Cardiac muscle cell (in vitro differentiated cells and primary cell): ENCODE results near the gene RETREG1. TPM values are rescaled to one million over a fixed set of nuclear protein-coding genes. Genes with fewer than 3 reads are reported as not detected.
A peak's percentile ranks its signal among the peaks of the same experiment; 100 is the strongest.
"Not testable (repeated sequence)": the region's sequence is repeated elsewhere in the genome, so short reads cannot be mapped to it uniquely, and the experiment has no call there.

ENCODE experiments used
- DNase-seq, 2 donors: peaks; one replicate each; pipeline versions ENCODE4 v3.0.0 to v3.0.0-alpha.2; 2010 to 2017; ENCODE audit warnings: low read depth in 1 of 2, low spot score in 1 of 2
- H3K27ac ChIP-seq: fragments of 200-600 bp; sonication (generic); 2 replicates; pipeline ENCODE4 v1.5.1; 2016
- H3K27me3 ChIP-seq: fragments of 200-600 bp; sonication (generic); 2 replicates; pipeline ENCODE4 v1.6.0; 2016; ENCODE audit warnings: control low read depth
- H3K36me3 ChIP-seq: fragments of 200-600 bp; sonication (generic); 2 replicates; pipeline ENCODE4 v1.5.1; 2016; ENCODE audit warnings: control low read depth
- H3K4me1 ChIP-seq: fragments of 200-600 bp; sonication (generic); 2 replicates; pipeline ENCODE4 v1.8.1; 2017; ENCODE audit warnings: low read depth, mild to moderate bottlenecking, mixed run types
- H3K4me3 ChIP-seq: fragments of 200-600 bp; sonication (generic); 2 replicates; pipeline ENCODE4 v1.5.1; 2016; ENCODE audit warnings: mild to moderate bottlenecking
- H3K9me3 ChIP-seq: fragments of 200-600 bp; sonication (generic); 2 replicates; pipeline ENCODE4 v1.5.1; 2017; ENCODE audit warnings: low read depth, mild to moderate bottlenecking, control low read depth
- CTCF ChIP-seq: IDR thresholded peaks from 2 replicates; pipeline ENCODE4 v1.5.1; 2012; ENCODE audit warnings: low read depth, mild to moderate bottlenecking, low read length
- polyA plus RNA-seq: library from polyadenylated mRNA; unstranded; fragments of >200 nt; fragmentation: Nextera tagmentation; extraction: Ambion mirVana; gene quantifications from 2 replicates; pipeline ENCODE4 v1.2.1, GENCODE V29; 2016
- total RNA-seq: library from RNA; depleted of rRNA; stranded (reverse); fragments of >200 nt; gene quantifications from 2 replicates; pipeline ENCODE4 v1.2.3, GENCODE V29; 2016

The RETREG1 gene
- total and polyA plus RNA-seq, 2 experiments from 2014 or later = 14.0 to 39.2 TPM

DNA sequence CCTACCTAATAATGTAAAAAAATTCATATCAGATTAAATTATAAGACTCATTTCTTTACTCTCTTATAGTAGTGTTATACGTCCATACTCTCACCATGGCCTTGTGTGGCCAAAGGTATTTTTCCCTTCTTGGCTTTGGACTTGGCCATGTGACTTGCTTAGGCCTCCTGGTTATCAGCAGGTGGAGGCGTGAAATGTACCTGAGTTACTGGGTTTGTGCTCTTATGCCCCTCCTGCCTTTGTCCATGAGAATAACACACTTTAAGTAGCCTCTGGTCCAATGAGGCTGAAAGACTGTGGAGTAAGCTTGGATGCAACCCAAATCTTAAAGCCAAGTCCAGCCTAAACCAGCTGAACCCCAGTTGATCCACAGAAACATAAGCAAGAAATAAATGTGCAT is 68.7 kb downstream of the RETREG1 start:
- no peak for DNase-seq
- Histone ChIP-seq H3K27ac (no peak overlapping the region), H3K4me3 (no peak overlapping the region), H3K9me3 (no peaks in the 10 kb centered on the region), H3K36me3 (no peaks in the 10 kb centered on the region), H3K4me1 (peaks cover 12% of the 10 kb centered on the region), H3K27me3 (no peaks in the 10 kb centered on the region)
- no peak for TF ChIP-seq CTCF

DNA sequence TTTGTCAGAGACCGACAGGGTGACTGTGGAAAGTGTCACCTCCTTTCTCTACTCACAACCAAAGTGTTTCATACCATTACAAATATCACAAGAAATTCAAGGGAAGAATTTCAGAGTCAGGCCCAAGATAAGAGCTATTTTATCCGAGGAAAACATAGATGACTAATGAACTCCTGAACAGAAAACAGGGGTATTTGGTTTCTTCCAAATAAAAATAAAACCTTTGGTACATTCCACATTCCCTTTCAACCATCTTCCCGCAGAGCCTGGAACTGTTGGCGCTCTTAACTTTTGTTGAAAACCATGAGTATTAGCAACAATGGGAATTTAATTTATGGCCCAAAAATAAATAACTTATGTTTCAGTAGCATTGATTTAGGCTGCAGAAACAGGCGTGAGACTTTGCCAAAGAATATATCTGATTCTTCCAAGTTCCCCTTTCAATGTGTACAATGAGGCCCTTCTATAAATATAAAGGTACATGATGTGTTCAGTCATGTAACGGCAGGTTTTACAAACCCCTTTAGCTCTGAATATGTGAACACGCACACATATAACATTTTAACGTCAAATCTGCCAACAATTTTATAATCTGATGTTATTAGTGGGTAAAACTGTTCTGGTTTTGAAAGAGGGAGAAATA is 69.5 kb downstream of the RETREG1 start:
- H3K9me3 ChIP-seq = no peaks in the 10 kb centered on the region
- no peak for TF ChIP-seq CTCF
- no peaks in the 10 kb centered on the region for H3K27me3 ChIP-seq
- peak in 1 of 2 donors; percentile 12 for DNase-seq
- peak overlapping the region; percentile 42 for H3K27ac ChIP-seq
- H3K36me3 ChIP-seq = no peaks in the 10 kb centered on the region
- no peak overlapping the region for H3K4me3 ChIP-seq
- peaks cover 9% of the 10 kb centered on the region for H3K4me1 ChIP-seq

DNA sequence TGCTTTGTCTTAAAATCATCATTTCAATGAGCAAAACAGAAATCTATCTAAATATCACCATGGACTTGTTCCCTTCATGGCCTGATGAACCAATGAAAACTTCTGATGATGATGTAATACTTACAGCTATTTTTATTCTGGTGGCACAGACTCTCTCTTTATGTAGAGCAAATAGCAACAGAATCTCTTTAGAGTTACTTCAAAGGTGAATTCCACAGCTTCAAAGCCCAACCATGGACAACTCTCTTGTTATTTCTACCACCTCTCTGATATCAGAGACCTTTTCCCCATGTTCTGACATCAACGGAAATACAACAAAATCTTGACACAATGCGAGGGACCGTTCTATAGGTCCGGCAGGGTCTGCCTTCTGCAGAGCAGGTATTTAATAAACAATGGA is 70.1 kb downstream of the RETREG1 start:
- no peak for TF ChIP-seq CTCF
- Histone ChIP-seq H3K36me3 (no peaks in the 10 kb centered on the region), H3K27ac (peak overlapping the region; percentile 42), H3K27me3 (no peaks in the 10 kb centered on the region), H3K9me3 (no peaks in the 10 kb centered on the region), H3K4me3 (no peak overlapping the region), H3K4me1 (peaks cover 8% of the 10 kb centered on the region)
- no peak for DNase-seq

DNA sequence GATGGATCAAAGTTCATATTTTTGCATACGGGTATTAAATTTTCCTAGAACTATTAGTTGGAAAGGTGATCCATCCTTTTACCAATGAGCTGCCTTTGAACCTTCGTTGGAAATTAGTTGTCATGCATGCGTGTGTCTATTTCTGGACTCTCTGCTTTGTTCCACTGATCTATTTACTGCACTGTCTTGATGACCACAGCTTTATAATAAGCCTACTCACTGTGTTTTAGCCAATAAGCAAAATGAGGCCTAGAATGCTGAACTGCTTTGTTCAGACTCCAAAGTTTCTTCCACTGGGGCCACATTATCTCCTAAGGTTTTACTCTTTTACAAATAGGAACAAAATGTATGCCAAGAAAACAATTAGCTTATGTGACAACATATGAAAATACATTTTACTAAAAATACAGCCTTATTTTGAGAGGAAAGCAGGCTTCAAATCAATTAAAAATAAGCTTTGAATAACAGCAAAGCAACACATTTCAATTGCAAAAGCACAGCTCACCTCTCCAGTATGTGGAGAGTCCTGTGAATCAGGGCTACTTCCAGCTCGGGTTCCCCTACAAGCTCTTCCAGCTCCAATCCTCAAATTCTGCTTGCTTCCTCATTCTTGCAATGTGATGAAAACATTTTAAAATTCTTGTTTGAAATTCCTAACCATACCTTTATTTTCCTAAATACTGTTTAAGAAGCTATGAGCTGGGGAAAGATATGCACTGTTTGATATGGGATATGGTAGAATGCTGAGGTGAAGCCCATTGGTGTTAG is 72.0 kb downstream of the RETREG1 start:
- peaks cover 8% of the 10 kb centered on the region for H3K4me1 ChIP-seq
- no peak overlapping the region for H3K4me3 ChIP-seq
- no peak for DNase-seq
- H3K27me3 ChIP-seq = no peaks in the 10 kb centered on the region
- TF ChIP-seq CTCF = no peak
- H3K9me3 ChIP-seq = no peaks in the 10 kb centered on the region
- H3K36me3 ChIP-seq = no peaks in the 10 kb centered on the region
- H3K27ac ChIP-seq = no peak overlapping the region

DNA sequence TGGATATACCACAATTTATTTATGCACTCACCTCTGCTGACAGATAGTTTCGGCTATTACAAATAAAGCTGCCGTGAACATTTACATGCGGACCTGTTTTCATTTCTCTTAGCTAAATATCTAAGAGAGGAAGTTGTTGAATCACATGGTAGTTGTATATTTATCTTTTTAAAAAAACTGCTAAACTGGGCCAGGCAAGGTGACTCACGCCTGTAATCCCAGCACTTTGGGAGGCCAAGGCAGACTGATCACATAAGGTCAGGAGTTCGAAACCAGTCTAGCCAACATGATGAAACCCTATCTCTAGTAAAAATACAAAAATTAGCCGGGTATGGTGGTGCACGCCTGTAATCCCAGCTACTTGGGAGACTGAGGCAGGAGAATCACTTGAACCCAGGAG is 73.6 kb downstream of the RETREG1 start:
- H3K36me3 ChIP-seq, H3K4me3 ChIP-seq, H3K27ac ChIP-seq, H3K9me3 ChIP-seq, H3K27me3 ChIP-seq, H3K4me1 ChIP-seq: not testable (repeated sequence)
- DNase-seq = peak in 1 of 2 donors; percentile 19

DNA sequence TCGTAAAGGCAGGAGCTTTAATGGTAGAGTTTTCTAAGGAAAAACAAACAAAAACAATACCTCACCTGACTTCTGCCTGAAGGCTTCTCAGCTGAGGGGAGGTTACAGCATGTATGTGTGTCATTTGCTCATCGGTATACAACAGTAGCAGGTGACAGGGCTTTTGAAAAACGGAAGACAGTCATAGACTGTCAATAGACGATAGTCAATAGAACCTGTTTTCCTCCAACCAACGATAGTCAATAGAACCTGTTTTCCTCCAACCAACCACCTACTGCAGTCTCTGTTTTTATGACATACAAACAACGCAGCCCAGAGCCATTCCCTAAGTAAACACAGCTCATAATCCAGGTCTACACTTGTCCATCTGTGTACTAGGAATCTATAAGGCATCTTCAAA is 74.6 kb downstream of the RETREG1 start:
- H3K9me3 ChIP-seq = no peaks in the 10 kb centered on the region
- no peaks in the 10 kb centered on the region for H3K36me3 ChIP-seq
- peaks cover 8% of the 10 kb centered on the region for H3K4me1 ChIP-seq
- H3K4me3 ChIP-seq = no peak overlapping the region
- H3K27ac ChIP-seq = no peak overlapping the region
- no peaks in the 10 kb centered on the region for H3K27me3 ChIP-seq
- no peak for DNase-seq
- no peak for TF ChIP-seq CTCF

- H3K4me3 ChIP-seq, H3K9me3 ChIP-seq, DNase-seq, H3K27ac ChIP-seq, H3K4me1 ChIP-seq, H3K36me3 ChIP-seq, H3K27me3 ChIP-seq: not testable (repeated sequence)
Observed at GRCh38 chr5:16541592-16541991, 75.2 kb downstream of the RETREG1 start.
